ENCODE measurements around the gene APC.

DNA sequence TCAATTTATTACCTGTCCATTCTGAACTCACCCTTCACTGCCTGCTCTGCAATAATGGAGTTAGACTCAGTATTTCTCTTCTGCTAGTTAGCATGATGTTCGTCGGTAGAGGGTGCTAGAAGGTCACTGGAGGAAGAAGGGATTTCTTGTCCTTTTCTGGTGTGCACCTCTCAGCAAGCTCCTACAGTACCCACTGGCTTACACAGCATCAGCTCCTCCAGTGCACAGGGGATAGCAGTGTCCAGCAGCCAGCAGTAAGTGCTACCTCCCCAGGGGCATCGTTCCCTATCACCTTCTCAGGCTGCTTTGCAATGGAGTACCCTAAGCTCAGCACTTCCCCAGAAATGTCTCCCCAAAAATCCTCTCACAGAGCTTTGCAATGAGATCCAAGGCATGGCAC, 45.9 kb upstream of the APC start:
- TF ChIP-seq, protein P1, sequence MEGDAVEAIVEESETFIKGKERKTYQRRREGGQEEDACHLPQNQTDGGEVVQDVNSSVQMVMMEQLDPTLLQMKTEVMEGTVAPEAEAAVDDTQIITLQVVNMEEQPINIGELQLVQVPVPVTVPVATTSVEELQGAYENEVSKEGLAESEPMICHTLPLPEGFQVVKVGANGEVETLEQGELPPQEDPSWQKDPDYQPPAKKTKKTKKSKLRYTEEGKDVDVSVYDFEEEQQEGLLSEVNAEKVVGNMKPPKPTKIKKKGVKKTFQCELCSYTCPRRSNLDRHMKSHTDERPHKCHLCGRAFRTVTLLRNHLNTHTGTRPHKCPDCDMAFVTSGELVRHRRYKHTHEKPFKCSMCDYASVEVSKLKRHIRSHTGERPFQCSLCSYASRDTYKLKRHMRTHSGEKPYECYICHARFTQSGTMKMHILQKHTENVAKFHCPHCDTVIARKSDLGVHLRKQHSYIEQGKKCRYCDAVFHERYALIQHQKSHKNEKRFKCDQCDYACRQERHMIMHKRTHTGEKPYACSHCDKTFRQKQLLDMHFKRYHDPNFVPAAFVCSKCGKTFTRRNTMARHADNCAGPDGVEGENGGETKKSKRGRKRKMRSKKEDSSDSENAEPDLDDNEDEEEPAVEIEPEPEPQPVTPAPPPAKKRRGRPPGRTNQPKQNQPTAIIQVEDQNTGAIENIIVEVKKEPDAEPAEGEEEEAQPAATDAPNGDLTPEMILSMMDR (IDR thresholded peaks at IDR 0.05), result no peak
- no peak for TF ChIP-seq POLR2A (IDR thresholded peaks at IDR 0.05)

All from testis (tissue), 2 donors.